Motor neuron (in vitro differentiated cells): Measurements from ENCODE around the gene NPIPA5. TPM values are rescaled to one million over a fixed set of nuclear protein-coding genes. Genes with fewer than 3 reads are reported as not detected.
"Not testable (repeated sequence)": the region's sequence is repeated elsewhere in the genome, so short reads cannot be mapped to it uniquely, and the experiment has no call there.

Source experiments
- ATAC-seq, 8 experiments: fragments of 200-7000 bp; cut with Tn5 transposase; replicated peaks in 6 of 8; 2 replicates each; pipeline ENCODE4 v1.8.0; 2021; ENCODE audit warnings: mild to moderate bottlenecking in 8 of 8, moderate library complexity in 8 of 8
- H3K27ac ChIP-seq, 2 donors: fragments of 250-450 bp; sonication (Bioruptor Pico); 2 replicates each; pipeline ENCODE4 v1.9.0; 2021; ENCODE audit warnings: antibody characterized with exemption in 2 of 2, mild to moderate bottlenecking in 2 of 2, moderate library complexity in 1 of 2
- H3K4me1 ChIP-seq, 2 donors: fragments of 250-450 bp; sonication (Bioruptor Pico); replicated peaks in 1 of 2; 2 replicates each; pipeline ENCODE4 v1.6.1; 2021; ENCODE audit warnings: antibody characterized with exemption in 2 of 2, mild to moderate bottlenecking in 2 of 2, moderate library complexity in 1 of 2
- H3K4me3 ChIP-seq, 5 donors: fragments of 250-450 bp; sonication (Bioruptor Pico); 2 replicates each; pipeline ENCODE4 v1.9.0; 2021; ENCODE audit warnings: antibody characterized with exemption in 5 of 5, mild to moderate bottlenecking in 5 of 5, moderate library complexity in 4 of 5
- WGBS, 10 experiments: fragments of 450-650 bp; shearing (Covaris generic); methylation state at CpG; one replicate each; pipeline ENCODE4 v1.0.0; 2022; 5-methylcytosine and 5-hydroxymethylcytosine counted together
- in situ Hi-C, 9 experiments: fragments of 400-800 bp; cut with MboI; loops; one replicate each; pipeline ENCODE4 v1.15.0; 2021; ENCODE audit warnings: low sequenced_read_pairs in 9 of 9, low pct_unique_long_range_greater_than_20kb in 2 of 9; ENCODE audit not compliant: unreplicated experiment in 9 of 9
- total RNA-seq, 8 experiments: library from RNA; unstranded; fragments of 300-600 nt; gene quantifications; 2 replicates each; pipeline versions ENCODE4 v1.2.3 to v1.2.4, GENCODE V29; 2022

The NPIPA5 gene
- total RNA-seq, 8 experiments from 2014 or later, result 0.81 to 14.2 (median 5.6) TPM

DNA sequence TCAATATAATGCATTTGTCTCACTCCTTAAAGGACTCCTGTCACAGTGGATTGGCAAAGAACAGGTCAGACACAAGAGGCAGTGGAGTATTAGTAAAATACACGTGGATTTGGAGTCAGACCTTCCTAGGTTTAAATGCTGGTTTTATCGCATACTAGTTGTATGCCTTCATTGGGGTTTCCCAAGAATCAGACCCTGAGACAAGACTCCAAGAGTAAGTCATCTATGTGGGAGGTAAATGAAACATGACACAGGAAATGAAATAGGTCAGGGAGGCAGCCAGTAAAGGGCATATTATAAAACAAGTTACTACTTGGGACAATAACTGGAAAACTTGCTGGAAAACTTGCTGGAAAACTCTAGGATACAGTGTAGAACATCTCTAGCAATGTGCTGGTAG, 56.9 kb downstream of the NPIPA5 start:
- H3K4me3 ChIP-seq, H3K4me1 ChIP-seq, ATAC-seq, H3K27ac ChIP-seq, in situ Hi-C loops: not testable (repeated sequence)
- 40% methylated on average over 1 of the region's 2 CpGs; no CpG with 5 or more reads in 9 of the 10 experiments for WGBS, 10 experiments

DNA sequence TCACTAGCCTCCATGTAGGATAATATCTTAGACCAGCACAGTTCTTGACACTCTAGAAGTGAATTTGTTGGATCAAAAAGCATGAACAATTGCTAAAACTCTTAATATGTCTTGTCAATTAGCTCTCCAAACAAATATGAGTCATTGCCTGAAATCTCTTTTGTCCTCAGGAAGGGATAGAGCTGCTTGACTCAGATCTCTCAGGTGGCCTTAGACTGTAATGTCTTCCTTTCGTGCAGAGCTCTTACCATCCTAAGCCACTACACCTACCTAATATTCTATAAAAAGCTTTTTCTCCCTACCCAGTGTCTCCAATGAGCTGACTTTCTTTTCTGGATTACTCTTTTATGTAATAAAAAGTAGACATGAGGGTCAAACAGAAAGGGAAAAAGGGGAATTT, 63.5 kb downstream of the NPIPA5 start:
- no CpG with 5 or more reads among the region's 1 CpG for WGBS, 10 experiments
- H3K4me3 ChIP-seq, H3K27ac ChIP-seq, ATAC-seq, H3K4me1 ChIP-seq, in situ Hi-C loops: not testable (repeated sequence)

Other genes starting within 250 kb of the NPIPA5 start
- 10 to 100 TPM in 1 of 8 experiments, 1 to 10 TPM in 7; 1.1 to 10.3 (median 4.0) TPM for gene MPV17L, start 17.5 kb upstream of the NPIPA5 start, total RNA-seq
- 100 to 1,000 TPM in 1 of 8 experiments, 10 to 100 TPM in 7; 11.3 to 125 (median 56.1) TPM for gene BMERB1, start 56.3 kb upstream of the NPIPA5 start, total RNA-seq